ENCODE measurements around the gene IQSEC1.

Gene IQSEC1

GRCh38 chr3:13080591-13080990, 7.4 kb upstream of the IQSEC1 start:
- no peak for TF ChIP-seq CTCF (IDR thresholded peaks at IDR 0.05)

- no peak for TF ChIP-seq CTCF (IDR thresholded peaks at IDR 0.05)
These were observed 6.8 kb upstream of the IQSEC1 start for GRCh38 chr3:13080026-13080425.

- TF ChIP-seq CTCF (IDR thresholded peaks at IDR 0.05) = no peak
These were observed 6.3 kb upstream of the IQSEC1 start for GRCh38 chr3:13079510-13079909.

- no peak for TF ChIP-seq CTCF (IDR thresholded peaks at IDR 0.05)
These were observed 5.8 kb upstream of the IQSEC1 start for GRCh38 chr3:13079051-13079450.

GRCh38 chr3:13078163-13078905, 5.1 kb upstream of the IQSEC1 start:
- TF ChIP-seq CTCF (IDR thresholded peaks at IDR 0.05) = no peak

GRCh38 chr3:13077431-13078162, 4.4 kb upstream of the IQSEC1 start:
- TF ChIP-seq CTCF (IDR thresholded peaks at IDR 0.05) = no peak

- TF ChIP-seq CTCF (IDR thresholded peaks at IDR 0.05) = no peak
These were observed 2.9 kb upstream of the IQSEC1 start for GRCh38 chr3:13075986-13076654.
